ENCODE data around the gene PTPRJ.
A peak's percentile ranks its signal among the peaks of the same experiment; 100 is the strongest.
"Not testable (repeated sequence)": the region's sequence is repeated elsewhere in the genome, so short reads cannot be mapped to it uniquely, and the experiment has no call there.

The PTPRJ gene

DNA sequence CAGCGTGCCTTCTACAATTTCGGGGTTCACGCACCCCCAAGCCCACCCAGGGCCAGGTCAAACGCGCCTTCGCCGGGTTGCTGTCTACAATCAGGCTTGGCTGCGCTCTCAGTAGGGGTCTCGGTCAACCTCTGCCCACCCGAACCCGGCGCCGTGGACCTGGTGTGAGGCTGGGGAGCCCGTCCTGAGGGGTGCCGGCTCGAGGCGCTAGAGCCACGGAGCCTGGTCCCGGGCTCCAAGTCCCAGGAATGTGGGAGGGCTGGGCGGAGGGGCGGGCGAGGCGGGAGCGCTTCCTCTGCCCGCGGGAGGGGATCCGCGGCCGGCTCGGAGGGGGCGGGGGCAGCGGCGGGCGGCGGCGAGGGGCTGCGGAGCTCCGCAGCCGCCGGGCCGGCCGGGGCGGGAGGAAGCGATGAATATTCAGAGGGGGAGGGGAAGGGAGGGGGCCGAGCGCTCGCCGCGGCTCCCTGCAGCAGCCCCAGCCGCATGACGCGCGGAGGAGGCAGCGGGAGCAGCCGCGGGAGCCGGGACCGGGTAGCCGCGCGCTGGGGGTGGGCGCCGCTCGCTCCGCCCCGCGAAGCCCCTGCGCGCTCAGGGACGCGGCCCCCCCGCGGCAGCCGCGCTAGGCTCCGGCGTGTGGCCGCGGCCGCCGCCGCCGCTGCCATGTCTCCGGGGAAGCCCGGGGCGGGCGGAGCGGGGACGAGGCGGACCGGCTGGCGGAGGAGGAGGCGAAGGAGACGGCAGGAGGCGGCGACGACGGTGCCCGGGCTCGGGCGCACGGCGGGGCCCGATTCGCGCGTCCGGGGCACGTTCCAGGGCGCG is at the start of gene PTPRJ:
TSS of gene PTPRJ (plus strand) at position 472 of the 819 bp plus-strand sequence. CDS start 354 bp downstream, outside the sequence.
- peak; percentile 46 for DNase-seq

DNA sequence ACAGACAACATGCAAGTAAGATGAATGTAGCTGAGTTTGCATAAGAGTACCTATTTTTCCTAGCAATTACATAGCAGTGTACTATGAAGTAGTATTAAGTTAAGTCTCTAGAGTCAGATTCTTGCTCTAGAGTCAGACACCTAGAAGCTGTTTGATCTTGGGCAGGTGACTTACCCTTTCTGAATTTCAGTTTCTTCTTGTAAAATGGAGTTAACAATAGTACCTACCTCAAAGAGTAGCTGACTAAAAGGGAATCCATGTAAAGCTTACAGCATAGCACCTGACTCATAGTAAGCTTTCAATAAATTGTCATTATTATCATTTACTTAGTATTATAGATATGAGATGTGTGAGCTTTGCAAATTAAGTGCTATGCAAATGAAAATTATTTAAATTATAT is 47.8 kb upstream of the PTPRJ start:
- DNase-seq: no peak

DNA sequence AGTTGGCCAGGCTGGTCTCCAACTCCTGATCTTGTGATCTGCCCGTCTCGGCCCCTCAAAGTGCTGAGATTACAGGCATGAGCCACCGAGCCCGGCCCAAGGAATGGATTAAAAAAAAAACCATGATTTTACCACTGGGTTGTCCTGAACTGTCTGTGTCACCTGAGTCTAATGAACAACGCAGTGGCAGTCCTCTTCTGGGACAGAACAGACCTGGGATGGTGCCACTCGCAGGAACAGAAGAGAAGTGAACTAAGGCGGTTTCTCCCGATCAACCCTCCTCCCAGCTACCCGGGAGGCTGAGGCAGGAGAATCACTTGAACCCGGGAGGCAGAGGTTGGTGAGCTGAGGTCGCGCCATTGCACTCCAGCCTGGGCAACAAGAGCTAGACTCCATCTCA is 46.6 kb upstream of the PTPRJ start:
- not testable (repeated sequence) for DNase-seq

DNA sequence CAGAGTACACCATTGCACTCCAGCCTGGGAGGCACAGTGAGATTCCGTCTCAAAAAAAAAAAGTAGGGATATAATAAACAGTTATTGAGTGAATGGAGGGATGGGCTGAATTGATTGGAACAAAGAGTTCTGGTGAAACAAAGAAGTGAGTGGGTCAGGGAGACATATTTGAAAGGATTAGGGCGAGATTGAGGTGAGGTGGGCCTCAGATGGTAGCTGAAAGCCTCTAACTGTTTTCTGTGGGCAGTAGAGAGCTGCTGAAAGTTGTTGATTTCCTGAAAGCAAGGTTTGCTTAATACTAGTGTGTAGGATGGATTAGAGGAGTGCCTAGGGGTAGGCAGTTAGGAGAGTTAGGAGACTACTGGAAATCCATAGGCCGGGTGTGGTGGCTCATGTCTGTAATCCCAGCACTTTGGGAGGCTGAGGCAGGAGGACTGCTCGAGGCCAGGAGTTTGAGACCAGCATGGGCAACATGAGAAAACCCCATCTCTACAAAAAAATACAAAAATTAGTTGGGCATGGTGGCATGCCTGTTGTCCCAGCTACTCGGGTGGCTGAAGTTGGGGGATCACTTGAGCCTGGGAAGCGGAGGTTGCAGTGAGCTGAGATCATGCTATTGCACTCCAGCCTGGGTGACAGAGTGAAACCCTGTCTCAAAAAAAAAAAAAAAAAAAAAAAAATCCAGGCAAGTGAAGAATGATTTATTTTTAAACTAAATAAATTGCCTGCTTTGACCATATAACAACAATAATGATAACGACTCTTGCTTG is 41.4 kb upstream of the PTPRJ start:
- DNase-seq: no peak

DNA sequence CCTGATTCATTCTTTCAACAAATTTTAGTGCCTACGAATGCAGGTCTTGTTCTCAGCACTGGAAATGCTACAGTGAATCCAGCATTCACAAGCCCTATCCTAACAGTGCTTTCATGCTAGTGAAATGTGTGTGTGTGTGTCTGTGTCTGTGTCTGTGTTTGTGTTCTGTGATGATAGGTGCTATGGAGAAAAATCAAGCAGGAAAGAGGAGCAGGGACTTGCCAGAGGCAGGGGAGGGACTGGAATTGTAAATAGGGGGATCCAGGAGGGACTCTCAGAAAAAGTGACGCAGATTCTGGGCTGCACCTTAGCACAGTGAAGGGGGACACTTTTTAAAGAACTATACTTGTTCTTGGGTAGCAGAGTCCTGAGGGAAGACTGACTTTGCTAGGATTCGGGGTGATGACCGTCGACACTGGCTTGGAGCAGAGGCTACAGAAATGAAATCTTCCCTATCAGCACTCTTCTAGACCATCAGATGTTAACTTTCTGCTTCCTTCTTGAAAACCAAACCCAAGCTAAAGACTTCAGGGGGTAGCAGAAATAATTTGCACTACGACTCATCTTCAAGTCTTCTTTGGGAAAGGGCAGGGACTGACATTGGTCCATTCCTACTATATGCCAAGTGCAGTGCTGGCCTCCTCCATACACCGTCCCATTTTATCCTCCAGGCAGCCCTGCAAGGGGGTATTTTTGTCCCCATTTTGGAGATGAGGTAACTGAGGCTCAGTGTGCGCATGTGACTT is 39.3 kb upstream of the PTPRJ start:
- DNase-seq: no peak

DNA sequence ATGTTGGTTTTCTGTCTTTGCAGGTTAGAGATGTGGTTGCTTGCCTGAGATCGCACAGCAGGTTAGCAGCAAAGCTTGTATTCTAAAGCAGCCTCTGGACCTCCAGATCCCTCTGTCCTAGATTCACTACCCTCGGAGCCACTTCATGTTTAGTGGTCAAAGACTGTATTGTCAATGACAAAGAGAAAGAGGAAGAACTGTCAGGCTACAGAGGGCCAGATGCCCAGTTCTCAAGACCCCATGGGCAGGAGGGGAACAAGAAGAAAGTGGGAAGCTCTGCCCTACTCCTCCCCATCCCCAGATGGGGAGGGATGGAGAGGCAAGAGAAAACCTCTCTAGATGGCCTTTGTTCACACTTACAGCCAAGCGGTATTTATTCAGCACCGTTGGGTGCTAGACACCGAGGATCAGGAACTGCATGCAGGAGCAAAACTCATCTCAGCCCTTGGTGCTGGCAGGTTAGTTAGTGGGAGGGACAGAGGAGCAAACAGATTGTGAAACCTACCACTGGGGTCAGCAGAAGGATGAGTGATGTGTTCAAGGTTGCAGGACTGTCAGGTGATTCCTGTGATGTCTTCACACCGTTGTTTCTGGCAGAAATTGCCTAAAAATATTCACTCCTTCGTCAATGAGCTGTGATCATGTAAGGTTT is 38.3 kb upstream of the PTPRJ start:
- no peak for DNase-seq

DNA sequence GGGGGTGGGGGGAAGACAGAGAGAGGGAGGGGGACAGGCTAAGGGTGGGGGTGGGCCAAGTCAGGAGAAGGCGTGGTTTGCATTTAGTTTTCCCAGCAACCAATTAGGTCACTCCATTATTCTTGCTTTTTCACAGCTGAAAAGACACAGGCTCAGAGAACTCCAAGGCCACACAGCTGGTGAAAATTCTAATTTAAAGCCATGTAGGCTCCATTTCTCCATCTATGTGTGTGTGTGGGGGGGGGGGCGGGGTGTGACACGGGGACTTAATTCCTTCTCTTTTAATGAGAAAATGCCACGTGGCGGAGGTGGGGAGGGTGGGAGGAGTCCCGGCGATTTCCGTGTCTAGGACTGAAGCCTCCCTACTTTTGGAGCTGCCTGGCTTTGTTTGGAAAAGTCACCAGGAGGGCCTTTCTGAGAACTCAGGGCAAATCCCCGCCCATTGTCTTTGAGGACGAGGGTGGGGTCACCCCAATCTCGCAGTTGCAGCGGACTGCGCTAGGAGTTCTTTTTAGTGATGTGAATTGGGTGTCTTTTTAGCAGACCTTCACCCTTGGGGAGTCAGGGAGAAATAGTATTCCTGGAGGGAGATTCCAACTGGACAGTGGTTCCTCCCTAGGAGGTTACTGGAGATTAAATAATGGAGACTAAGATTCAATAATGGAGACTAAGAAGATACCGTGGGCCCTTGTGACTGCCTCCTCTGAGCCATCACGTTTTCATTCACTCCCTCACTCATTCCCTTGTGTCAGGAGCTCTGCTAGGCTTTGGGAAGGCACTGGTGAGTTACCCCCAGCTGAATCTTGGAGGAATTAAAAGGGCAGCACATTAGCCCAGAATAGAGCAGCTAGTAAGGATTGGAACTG is 36.4 kb upstream of the PTPRJ start:
- no peak for DNase-seq

DNA sequence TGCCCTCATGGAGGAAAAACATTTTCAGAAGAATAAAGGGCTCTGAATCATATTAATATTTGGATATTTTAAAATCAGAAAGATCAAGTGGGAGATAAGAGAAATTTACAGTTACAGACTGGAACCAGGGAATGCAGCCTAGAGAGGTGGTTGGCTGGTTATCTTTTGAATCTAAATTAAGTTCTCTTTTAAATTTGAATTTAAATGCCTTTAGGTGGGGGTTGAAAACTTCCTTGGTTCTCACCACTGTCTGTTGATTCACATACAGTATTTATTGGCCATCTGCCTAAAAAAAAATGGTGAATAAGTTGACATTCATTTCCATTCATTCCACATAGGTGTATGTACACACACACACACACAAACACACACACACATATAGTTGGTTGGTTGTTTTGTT is 35.7 kb upstream of the PTPRJ start:
- DNase-seq: no peak

DNA sequence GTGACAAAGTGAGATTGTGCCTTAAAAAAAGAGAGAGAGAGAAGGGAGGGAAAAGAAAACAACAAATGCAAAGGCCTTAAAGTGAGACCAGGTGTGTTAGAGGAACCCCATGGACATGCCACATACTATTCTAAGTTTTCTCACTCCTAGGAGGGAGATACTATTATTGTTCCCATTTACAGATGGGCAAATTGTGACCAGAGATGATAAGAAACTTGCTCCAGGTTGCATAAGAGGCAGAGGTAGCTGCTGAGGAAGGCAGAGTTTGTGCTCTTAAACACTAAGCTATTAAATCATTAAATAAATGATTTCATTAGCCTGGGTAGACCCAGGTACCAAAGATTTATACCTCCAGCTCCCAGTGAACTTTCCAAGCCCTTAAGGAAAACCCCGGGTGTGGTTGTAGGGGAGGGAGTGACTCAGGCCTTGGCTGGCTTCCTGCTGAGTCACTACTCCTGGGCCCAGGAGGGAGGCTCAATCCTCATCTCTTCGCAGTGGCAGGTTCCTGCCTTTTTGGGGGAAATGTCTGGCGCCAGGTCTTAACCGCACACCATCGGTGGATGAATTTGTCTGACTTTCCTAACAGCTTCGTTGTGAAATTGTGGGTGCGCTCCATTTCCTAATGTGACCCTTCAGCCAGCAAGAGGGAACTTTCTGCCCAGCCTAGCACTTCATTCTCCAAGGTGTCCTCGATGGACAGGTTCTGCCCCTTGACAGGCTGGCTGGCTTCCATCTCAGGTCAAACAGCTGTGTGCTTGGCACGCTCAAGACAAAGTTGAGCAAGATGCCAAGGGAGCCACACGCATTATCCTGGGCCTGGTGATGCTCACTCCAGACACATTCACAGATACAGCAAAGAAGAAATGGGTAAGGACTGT is 33.4 kb upstream of the PTPRJ start:
- no peak for DNase-seq

DNA sequence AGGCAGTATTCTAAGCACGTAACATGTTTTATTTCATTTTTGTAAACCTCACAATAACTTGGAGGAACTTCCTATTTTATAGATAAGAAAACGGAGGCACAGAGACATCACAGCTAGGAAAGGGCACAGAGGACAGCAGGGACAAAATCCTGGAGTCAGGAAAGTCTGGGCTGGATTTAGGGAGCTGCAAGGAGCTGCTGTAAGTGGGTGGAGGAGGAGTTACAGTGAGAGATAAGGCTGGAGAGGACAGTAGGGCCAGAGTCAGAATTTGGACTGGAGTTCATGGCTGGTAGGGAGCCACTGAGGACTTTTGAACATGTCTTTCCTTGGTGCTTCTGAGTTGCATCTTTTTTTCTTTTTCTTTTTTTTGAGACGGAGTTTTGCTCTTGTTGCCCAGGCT is 32.2 kb upstream of the PTPRJ start:
- no peak for DNase-seq

DNA sequence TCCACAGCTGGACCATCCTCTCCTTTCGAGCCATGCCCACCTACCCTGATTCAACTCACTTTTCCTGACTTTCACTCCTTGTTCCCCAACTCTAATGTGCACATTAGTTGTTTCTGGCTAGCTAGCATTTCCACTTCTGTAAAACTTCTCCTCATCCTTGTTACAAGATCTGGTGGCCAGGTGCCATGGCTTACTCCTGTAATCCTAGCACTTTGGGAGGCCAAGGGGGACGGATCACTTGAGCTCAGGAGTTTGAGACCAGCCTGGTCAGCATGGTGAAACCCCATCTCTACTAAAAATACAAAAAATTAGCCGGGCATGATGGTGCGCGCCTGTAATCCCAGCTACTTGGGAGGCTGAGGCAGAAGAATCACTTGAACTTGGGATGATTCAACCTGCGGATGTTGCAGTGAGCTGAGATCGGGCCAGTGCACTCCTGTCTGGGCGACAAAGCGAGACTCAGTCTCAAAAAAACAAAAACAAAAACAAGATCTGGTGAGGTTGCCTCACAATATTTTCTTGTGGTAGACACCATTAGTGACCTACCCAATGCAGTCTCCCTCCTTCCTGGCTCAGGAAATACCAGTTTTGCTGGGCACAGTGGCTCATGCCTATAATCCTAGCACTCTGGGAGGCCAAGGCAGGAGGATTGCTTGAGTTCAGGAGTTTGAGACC is 31.2 kb upstream of the PTPRJ start:
- DNase-seq: not testable (repeated sequence)

DNA sequence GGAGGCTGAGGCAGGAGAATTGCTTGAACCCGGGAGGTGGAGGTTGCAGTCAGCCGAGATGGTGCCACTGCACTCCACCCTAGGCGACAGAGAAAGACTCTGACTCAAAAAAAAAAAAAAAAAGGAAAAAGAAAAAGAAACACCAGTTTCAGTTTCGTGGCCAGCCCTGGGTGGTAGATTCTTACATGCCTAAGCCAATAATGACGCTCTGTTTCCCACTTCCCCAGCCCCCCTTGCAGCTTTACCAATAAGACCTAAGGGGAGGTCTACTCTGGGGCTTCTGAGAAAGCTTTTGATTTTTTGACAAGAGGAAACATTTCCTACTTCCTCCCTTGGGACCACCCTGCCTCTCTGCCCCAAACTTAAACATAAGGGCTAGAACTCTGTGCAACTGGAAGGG is 30.0 kb upstream of the PTPRJ start:
- DNase-seq: peak; percentile 46

DNA sequence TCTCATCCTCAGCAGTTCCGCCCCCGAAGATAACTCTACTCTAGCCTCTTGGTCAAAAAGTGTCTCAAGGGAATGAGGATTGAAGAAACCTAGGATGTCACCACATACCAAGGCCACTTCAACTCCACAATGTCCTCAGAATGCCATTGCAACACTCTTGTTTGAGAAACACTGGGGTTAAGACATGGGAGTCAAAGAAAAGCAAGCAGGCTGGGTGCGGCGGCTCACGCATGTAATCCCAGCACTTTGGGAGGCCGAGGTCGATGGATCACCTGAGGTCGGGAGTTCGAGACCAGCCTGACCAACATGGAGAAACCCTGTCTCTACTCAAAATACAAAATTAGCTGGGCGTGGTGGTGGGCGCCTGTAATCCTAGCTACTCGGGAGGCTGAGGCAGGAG is 28.9 kb upstream of the PTPRJ start:
- not testable (repeated sequence) for DNase-seq

DNA sequence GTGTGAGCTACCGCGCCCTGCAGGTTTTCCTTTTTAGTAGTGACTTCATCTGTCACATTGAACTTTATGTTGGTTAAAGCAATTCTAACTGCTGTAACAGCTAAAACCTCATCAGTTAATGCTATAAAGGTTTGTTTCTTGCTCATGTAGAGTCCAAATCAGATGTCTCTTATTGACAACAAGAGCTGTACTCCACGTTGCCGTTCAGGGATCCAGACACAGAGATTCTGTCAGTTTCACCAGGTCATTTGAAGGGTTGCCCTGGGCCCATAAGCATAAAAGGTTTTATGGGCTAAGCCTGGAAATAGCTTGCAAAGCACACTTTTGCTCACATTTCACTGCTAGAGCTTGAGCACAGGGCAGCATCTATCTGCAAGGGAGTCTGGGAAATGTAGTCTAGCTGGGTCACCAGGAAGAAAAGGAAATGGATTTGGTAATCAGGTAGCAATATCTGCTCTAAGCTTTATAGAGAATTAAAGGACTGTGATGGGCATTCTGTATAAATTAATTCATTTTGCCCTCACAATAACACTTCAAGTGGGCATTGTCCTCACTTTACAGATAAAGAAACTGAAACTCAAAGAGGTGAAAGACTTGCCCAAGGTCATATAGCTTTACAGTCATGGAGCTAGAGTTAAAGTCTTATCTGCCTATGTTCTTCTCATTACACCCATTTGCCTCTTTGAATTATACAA is 25.2 kb upstream of the PTPRJ start:
- no peak for DNase-seq

DNA sequence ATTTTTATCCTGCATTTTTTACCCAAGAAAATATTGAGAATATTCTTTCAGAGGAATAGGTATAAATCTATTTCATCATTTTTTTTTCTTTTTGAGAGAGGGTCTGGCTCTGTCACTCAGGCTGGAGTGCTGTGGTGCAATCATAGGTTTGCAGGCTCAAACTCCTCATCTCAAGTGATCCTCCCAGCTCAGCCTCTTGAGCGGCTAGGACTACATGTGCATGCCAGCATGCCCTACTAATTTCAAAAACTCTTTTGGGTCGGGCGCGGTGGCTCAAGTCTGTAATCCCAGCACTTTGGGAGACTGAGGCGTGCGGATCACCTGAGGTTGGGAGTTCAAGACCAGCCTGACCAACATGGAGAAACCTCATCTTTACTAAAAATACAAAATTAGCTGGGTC is 20.3 kb upstream of the PTPRJ start:
- DNase-seq: no peak

DNA sequence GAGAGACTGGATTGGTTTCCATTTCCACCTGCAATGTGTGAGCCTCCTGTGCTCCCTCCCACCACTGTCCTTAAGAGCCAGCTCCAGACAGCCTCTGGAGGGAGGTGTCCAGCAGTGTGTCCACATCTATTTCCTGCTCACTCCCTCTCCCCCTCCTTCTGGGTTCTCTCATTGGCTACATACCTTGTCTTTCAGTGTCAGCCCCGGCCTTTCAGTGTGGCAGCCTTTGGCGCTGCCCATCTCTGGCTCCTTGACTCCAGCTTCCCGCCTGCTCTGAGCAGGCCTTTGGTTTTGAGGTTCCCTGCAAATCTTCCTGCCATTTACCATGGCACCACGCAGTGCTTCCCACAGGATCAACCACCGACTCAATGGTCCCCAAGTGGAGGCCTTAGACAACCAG is 19.0 kb upstream of the PTPRJ start:
- no peak for DNase-seq

DNA sequence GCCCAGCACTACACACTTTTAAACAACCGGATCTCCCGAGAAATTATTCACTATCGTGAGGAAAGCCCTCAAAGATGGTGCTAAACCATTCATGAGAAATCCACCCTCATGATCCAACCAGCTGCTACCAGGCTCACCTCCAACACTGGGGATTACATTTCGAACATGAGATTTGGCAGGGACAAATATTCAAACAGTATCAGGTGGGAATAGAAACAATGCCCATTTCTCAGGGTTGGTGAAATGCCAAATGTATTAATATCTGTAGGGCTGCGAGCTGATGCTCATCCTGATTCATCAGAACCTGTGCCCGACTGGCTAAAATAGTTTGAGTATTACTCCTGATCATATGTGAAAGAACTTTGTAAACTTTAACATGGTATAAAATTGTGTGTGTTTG is 15.8 kb upstream of the PTPRJ start:
- DNase-seq: no peak

DNA sequence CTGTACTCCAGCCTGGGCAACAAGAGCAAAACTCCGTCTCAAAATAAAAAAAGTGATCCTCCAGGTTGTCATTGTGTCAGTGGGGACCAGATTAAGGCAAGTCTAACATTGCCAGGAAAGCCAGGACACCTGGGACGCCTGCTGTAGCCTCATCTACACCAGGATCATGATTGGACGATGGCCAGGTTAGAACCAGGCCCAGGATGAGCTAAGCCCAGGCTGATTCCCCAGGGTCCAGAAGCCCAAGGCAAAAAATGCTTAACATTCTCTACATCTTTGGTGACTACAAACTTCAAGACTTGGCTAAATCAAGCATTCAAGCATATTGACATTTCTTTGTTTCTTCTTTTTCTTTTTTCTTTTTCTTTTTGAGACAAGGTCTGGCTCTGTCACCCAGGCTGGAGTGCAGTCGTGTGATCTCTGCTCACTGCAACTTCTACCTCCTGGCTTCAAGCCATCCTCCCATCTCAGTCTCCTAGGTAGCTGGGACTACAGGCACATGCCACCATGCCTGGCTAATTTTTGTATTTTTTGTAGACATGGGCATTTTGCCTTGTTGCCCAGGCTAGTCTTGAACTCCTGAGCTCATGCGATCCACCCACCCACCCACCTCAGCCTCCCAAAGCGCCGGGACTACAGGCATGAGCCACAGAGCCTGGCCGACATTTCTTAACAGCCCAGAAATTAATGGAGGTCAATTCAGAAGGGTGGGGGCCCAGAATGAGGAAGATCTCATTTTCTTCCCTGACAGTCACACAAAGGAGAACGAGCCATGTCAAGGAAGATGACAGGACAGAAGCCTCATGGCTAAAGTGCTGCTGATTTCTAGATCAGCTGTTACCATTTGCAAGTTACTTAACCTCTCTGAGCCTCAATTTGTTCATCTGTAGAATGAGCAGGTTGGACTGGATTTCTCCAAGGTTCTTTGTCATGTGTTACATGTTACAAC is 12.5 kb upstream of the PTPRJ start:
- no peak for DNase-seq

DNA sequence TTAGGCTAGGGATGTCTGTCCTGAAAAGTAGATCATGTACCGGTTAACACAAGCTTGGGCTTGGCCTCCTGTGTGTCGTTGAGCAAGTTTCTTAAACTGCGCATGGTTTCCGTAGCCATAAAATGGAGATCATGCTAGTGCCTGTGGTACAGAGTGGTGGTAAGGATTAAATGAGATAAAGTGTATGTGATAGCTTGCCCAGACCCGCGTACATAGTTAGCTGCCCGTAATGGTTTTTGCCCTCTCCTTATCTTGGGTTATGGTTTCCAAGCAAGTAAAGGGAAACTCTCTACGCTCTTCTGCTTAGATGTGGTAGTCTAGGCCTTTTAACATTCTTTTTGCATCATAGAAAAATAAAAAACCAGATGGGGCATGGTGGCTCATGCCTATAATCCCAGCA is 11.0 kb upstream of the PTPRJ start:
- no peak for DNase-seq
